Ectodermal cell (in vitro differentiated cells): ENCODE data around the gene TNPO2.
A peak's percentile ranks its signal among the peaks of the same experiment; 100 is the strongest.
"Not testable (repeated sequence)": the region's sequence is repeated elsewhere in the genome, so short reads cannot be mapped to it uniquely, and the experiment has no call there.

Source experiments
- H3K27ac ChIP-seq: 2 replicates; pipeline ENCODE4 v1.7.0; 2013; ENCODE audit warnings: mild to moderate bottlenecking, low read depth, low read length; ENCODE audit not compliant: insufficient read depth, poor library complexity, severe bottlenecking
- H3K27me3 ChIP-seq: 2 replicates; pipeline ENCODE4 v1.7.0; 2013; ENCODE audit warnings: mild to moderate bottlenecking, low read length; ENCODE audit not compliant: insufficient read depth, control insufficient read depth, poor library complexity, severe bottlenecking
- H3K36me3 ChIP-seq: one replicate; pipeline ENCODE4 v1.7.0; 2013; ENCODE audit warnings: low read length; ENCODE audit not compliant: control insufficient read depth, insufficient read depth
- H3K4me1 ChIP-seq: one replicate; pipeline ENCODE4 v1.7.0; 2013; ENCODE audit warnings: low read length; ENCODE audit not compliant: control insufficient read depth, insufficient read depth
- H3K4me3 ChIP-seq: 2 replicates; pipeline ENCODE4 v1.7.0; 2013; ENCODE audit warnings: low read depth, low read length, control low read depth; ENCODE audit not compliant: insufficient read depth
- H3K9me3 ChIP-seq: 2 replicates; pipeline ENCODE4 v1.7.0; 2013; ENCODE audit warnings: mild to moderate bottlenecking, low read length, moderate library complexity; ENCODE audit not compliant: control insufficient read depth
- WGBS, 2 experiments: methylation state at CpG; one replicate each; pipeline ENCODE4 v1.1.7; 2013; ENCODE audit warnings: missing lambda C conversion rate in 2 of 2; 5-methylcytosine and 5-hydroxymethylcytosine counted together

Gene TNPO2

GRCh38 chr19:12708641-12709040 lies 15.1 kb downstream of the TNPO2 start:
- Histone ChIP-seq H3K4me3 (no peak overlapping the region), H3K9me3 (no peaks in the 10 kb centered on the region), H3K4me1 (no peaks in the 10 kb centered on the region), H3K27me3 (no peaks in the 10 kb centered on the region), H3K27ac (no peak overlapping the region), H3K36me3 (peaks cover 63% of the 10 kb centered on the region)
- 94% methylated on average over 8 of the region's 8 CpGs for WGBS, 2 experiments

- WGBS, 2 experiments, result 97 to 98% methylated on average over 13 of the region's 13 CpGs
- H3K36me3 ChIP-seq, result peaks cover 67% of the 10 kb centered on the region
Observed at GRCh38 chr19:12706332-12706718, 17.4 kb downstream of the TNPO2 start.

GRCh38 chr19:12705654-12706331 lies 17.9 kb downstream of the TNPO2 start:
- Histone ChIP-seq H3K4me3 (no peak overlapping the region), H3K4me1 (no peaks in the 10 kb centered on the region), H3K27ac (no peak overlapping the region), H3K27me3 (no peaks in the 10 kb centered on the region), H3K9me3 (no peaks in the 10 kb centered on the region), H3K36me3 (peaks cover 69% of the 10 kb centered on the region)
- 97% methylated on average over 29 of the region's 29 CpGs for WGBS, 2 experiments

More at GRCh38 chr19:12706332-12706718, 17.4 kb downstream of the TNPO2 start:
- H3K4me3 ChIP-seq, result no peak overlapping the region
- no peaks in the 10 kb centered on the region for H3K9me3 ChIP-seq
- no peaks in the 10 kb centered on the region for H3K4me1 ChIP-seq
- no peak overlapping the region for H3K27ac ChIP-seq
- no peaks in the 10 kb centered on the region for H3K27me3 ChIP-seq

GRCh38 chr19:12705169-12705568 lies 18.6 kb downstream of the TNPO2 start:
- H3K36me3 ChIP-seq, result peaks cover 68% of the 10 kb centered on the region
- no peaks in the 10 kb centered on the region for H3K4me1 ChIP-seq
- H3K9me3 ChIP-seq, result no peaks in the 10 kb centered on the region
- 95 to 98% methylated on average over 13 of the region's 13 CpGs for WGBS, 2 experiments
- H3K4me3 ChIP-seq, result no peak overlapping the region
- H3K27me3 ChIP-seq, result no peaks in the 10 kb centered on the region
- no peak overlapping the region for H3K27ac ChIP-seq

GRCh38 chr19:12703046-12703445 lies 20.7 kb downstream of the TNPO2 start:
- Histone ChIP-seq H3K27ac (peak overlapping the region; percentile 92), H3K36me3 (peaks cover 53% of the 10 kb centered on the region), H3K4me1 (no peaks in the 10 kb centered on the region), H3K27me3 (no peaks in the 10 kb centered on the region), H3K9me3 (no peaks in the 10 kb centered on the region), H3K4me3 (no peak overlapping the region)
- WGBS, 2 experiments, result 47 to 48% methylated on average over 9 of the region's 9 CpGs

GRCh38 chr19:12701596-12702282 lies 22.0 kb downstream of the TNPO2 start:
- Histone ChIP-seq H3K27ac (no peak overlapping the region), H3K4me1 (no peaks in the 10 kb centered on the region), H3K27me3 (no peaks in the 10 kb centered on the region), H3K36me3 (peaks cover 53% of the 10 kb centered on the region), H3K4me3 (no peak overlapping the region), H3K9me3 (no peaks in the 10 kb centered on the region)
- 96% methylated on average over 33 of the region's 33 CpGs for WGBS, 2 experiments

- Histone ChIP-seq H3K4me1 (no peaks in the 10 kb centered on the region), H3K27ac (no peak overlapping the region), H3K36me3 (peaks cover 32% of the 10 kb centered on the region), H3K4me3 (no peak overlapping the region), H3K9me3 (no peaks in the 10 kb centered on the region), H3K27me3 (no peaks in the 10 kb centered on the region)
- WGBS, 2 experiments, result 92 to 95% methylated on average over 6 of the region's 6 CpGs
Observed at GRCh38 chr19:12698138-12698537, 25.6 kb downstream of the TNPO2 start.

GRCh38 chr19:12697425-12697824 lies 26.3 kb downstream of the TNPO2 start:
- not testable (repeated sequence) for H3K9me3 ChIP-seq, H3K4me3 ChIP-seq, H3K27me3 ChIP-seq, H3K27ac ChIP-seq, H3K4me1 ChIP-seq
- 94 to 95% methylated on average over 22 of the region's 22 CpGs for WGBS, 2 experiments
- H3K36me3 ChIP-seq, result peaks cover 26% of the 10 kb centered on the region

GRCh38 chr19:12696366-12697335 lies 27.1 kb downstream of the TNPO2 start, which contains the start of gene FBXW9:
FBXW9 (minus strand) TSS chr19:12696631; CDS start chr19:12696581, 50 bp downstream.
- Histone ChIP-seq H3K36me3 (peaks cover 18% of the 10 kb centered on the region), H3K4me3 (peak within 1 kb of the TSS; percentile 81), H3K27ac (peak within 1 kb of the TSS; percentile 91), H3K4me1 (no peaks in the 10 kb centered on the region), H3K9me3 (no peaks in the 10 kb centered on the region), H3K27me3 (no peaks in the 10 kb centered on the region)
- 11% methylated on average over 59 of the region's 59 CpGs for WGBS, 2 experiments

GRCh38 chr19:12695997-12696365 lies 27.8 kb downstream of the TNPO2 start:
- Histone ChIP-seq H3K4me1 (no peaks in the 10 kb centered on the region), H3K4me3 (peak overlapping the region; percentile 81), H3K36me3 (peaks cover 11% of the 10 kb centered on the region), H3K27me3 (no peaks in the 10 kb centered on the region), H3K9me3 (no peaks in the 10 kb centered on the region), H3K27ac (no peak overlapping the region)
- WGBS, 2 experiments, result 9 to 10% methylated on average over 36 of the region's 36 CpGs
